GM18499 (cell line): ENCODE data around the gene TULP1.
"Not testable (repeated sequence)": the region's sequence is repeated elsewhere in the genome, so short reads cannot be mapped to it uniquely, and the experiment has no call there.

Source experiments
- ATAC-seq: cut with Tn5 transposase; IDR thresholded peaks from one replicate; pipeline ENCODE4 v1.9.1; 2021; ENCODE audit warnings: moderate number of reproducible peaks; ENCODE audit not compliant: insufficient read depth, unreplicated experiment

TULP1 gene

GRCh38 chr6:35512740-35513139 is at the start of gene TULP1:
Gene TULP1, minus strand, starts transcription at chr6:35512896. Its CDS starts 38 bp downstream, at chr6:35512858.
- ATAC-seq, result no peak

DNA sequence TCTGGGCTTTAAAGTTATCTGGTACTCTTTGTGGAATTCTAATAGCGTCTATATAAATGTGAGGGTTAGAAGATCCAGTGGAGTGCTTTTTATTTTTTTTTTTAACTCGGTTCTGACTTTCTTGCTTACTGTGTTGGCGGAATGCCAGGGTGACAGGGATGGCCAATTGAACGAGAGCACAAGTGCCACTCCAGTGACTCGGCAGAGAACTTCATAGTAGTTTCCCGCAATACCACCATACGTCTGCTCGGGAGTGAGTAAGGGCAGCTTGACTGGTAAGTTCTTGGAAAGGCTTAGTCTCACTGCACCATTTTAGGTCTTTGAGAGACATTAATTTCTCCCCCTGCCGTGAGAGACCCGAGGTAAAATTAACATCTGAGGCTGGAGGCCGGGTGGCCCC is 49.4 kb upstream of the TULP1 start:
- ATAC-seq, result no peak

- no peak for ATAC-seq
Observed at GRCh38 chr6:35561113-35561512, 48.4 kb upstream of the TULP1 start.

DNA sequence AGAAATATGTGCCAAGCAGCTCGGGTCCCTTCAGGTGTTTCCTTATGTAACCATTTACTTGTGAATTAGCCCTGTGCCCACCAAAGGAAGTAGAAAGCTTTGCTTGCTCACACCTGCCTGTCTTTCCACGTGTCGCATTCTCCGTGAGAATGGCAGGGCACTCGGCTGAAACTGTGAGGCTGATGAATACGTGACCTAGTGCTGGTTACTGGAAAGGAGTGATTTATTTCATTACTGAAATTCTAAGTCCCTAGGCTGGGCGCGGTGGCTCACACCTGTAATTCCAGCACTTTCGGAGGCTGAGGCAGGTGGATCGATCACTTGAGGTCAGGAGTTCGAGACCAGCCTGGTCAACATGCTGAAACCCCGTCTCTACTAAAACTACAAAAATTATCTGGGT is 45.9 kb upstream of the TULP1 start:
- ATAC-seq, result no peak

GRCh38 chr6:35557239-35557638 is 44.5 kb upstream of the TULP1 start:
- no peak for ATAC-seq

DNA sequence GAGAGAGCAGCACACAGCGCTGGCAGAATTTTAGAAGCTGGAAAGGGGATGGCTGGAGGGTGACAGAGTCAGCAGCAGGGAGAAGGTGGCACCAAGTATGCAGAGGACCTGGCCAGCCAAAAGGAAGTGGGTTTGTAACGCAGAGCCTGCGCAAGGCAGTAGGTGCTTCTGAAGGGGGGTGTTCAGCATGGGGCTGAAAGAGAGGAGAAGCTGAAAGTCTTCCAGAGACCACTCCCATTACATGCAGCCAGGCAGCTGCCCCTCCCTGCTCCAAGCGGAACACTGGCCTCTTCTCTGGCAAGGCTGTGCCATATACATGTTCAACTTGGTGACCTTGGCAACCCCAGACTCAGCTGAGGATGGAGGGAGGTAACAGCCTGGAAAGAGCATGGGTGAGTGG is 42.1 kb upstream of the TULP1 start:
- no peak for ATAC-seq

- no peak for ATAC-seq
Observed at GRCh38 chr6:35553315-35553714, 40.6 kb upstream of the TULP1 start.

DNA sequence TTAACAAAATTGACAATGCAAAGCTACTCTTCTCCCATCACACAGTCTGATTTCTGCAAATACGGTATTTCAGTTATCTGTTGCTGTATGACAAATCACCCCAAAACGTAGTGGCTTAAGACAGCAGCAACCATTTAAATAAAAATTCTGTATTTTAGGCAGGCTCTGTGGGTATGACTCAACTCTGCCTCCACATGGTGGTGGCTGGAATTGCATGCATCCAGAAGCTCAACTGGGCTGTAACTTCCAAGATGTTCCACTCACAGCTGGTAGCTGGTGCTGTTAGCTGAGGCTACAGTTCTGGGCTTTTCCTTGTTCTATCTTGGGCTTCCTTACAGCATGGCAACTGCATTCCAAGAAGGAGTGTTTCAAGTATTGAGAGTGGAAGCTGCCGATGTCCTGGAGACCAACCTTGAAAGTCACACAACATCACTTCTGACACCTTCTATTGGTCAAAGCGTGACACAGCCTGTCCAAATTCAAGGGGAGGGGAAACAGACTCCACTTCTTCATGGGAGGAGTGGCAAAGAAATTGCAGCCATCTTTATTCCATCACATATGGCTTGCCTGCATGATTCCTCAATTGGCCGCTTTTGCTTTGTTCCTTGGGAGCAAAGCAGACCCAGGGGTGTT is 39.7 kb upstream of the TULP1 start:
- no peak for ATAC-seq

DNA sequence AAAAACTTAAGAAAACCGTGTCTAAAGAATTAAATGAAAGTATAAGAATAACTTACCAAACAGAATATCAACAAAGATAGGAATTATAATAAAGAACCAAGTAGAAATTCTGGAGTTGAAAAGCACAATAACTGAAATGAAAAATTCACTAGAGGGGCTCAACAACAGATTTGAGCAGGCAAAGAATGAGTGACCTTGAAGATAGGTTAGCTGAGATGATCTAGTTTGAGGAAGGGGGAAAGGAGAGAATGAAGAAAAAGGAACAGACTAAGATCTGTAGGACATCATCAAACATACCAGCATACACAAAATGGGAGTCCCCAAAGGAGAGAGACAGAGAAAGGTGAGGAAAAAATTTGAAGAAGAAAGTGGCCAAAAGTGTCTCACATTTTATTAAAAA is 37.7 kb upstream of the TULP1 start:
- ATAC-seq, result no peak

GRCh38 chr6:35547676-35548075 is 35.0 kb upstream of the TULP1 start:
- ATAC-seq, result no peak

GRCh38 chr6:35544769-35545361 is 32.2 kb upstream of the TULP1 start:
- ATAC-seq, result no peak

DNA sequence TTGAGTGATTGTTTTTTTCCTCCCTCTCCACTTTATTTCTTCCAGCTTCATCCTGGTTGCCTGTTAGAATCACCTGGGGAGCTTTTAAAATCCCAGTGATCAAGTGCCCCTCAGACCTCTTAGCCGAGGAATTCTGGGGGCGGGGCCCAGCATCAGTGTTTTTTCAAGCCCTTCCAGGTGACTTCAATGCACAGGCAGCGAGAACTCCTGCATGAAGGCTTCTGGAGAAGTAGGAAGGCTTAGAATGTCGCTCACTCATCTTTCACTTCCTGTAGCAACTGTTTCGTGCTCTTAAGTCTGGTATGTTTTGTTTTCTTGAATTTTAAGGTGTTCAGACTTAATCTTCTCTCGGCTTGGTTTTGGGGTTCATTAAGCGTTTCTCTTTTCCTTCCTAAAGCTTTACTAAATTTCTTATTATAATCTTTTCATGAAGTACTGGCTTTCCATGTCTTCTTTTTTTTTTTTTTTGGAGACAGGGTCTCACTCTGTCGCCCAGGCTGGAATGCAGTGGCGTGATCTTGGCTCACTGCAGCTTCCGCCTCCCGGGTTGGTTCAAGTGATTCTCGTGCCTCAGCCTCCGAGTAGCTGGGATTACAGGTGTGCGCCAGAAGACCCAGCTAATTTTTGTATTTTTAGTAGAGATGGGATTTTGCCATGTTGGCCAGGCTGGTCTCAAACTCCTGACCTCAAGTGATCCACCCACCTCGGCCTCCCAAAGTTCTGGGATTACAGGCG is 30.9 kb upstream of the TULP1 start:
- ATAC-seq, result no peak

DNA sequence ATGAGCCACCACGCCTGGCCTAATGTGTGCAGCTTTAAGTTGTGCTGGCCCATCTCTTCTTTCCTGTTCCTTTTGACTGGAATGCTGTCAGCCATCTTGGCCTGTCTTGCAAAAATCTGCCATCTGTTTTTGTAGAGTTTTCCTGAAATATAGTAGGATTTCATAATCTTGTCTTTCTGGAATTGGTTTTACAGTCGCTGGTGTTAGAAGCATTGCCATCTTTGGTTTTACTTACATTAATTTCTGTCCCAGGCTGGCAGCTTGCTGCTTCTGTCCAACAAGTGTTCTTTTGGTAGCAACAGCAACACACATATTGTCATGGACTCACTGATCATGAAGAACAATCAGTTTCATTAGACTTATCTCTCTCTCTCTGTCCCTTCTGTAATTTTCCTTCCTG is 29.1 kb upstream of the TULP1 start:
- no peak for ATAC-seq

DNA sequence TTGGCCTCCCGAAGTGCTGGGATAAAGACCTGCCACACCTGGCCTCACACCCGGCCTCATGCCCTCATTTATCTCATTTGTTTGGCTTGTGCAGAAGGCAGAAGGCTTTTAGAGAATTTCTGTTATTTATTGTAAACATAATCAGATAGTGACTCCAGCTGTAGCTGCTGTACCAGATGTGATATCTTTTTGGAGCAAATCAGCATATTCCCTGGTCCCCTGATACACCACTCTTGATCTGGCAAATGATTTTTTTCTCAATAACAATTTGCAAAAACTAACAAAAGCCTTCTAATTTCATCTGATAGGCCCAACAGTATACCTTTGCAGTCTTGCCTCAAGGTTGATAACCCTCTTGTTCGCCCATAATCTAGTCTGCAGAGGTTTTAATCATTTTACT is 26.5 kb upstream of the TULP1 start:
- no peak for ATAC-seq

GRCh38 chr6:35535847-35536246 is 23.2 kb upstream of the TULP1 start:
- not testable (repeated sequence) for ATAC-seq

- no peak for ATAC-seq
Observed at GRCh38 chr6:35534407-35535170, 21.9 kb upstream of the TULP1 start.

GRCh38 chr6:35533981-35534380 is 21.3 kb upstream of the TULP1 start:
- ATAC-seq, result no peak

DNA sequence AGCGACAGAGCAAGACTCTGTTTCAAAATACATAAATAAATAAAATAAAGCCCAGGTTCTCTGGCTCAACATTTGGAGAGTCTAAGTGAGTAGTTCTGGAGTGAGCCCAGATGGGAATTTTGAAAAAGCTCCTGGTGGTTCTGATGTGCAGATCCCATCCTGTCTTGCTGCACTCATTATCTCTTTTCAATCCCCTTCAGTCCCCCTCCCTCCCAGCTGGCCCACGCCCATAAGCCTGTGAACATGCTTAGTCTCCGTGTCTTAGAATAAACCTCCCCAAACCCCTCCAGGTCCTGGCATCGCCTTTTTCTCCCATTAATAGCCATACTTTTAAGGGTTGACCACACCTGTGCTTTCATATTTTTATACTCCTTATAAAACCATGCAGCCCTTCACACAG is 19.4 kb upstream of the TULP1 start:
- no peak for ATAC-seq

DNA sequence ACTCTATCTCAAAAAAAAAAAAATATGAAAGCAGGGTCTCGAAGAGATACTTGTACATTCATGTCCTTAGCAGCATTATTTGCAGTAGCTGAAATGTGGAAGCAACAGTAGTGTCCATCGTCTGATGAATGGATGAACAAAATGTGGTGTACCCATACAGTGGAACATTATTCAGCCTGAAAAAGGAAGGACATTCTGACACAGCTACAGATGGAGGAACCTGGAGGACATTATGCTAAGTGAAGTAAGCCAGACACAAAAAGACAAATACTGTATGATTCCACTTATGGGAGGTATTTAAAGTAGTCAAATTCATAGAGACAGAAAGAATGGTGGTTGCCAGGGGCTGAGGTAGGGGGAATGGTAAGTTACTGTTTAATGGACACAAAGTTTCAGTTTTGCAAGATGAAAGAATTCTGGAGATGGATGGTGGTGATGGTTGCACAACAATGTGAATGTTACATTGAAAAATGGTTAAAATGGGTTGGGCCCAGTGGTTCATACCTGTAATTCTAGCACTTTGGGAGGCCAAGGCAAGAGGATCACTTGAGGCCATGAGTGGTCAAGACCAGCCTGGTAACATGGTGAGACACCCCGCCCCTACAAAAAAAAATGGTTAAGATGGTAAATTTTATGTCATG is 11.8 kb upstream of the TULP1 start:
- ATAC-seq, result no peak
